Measurements from ENCODE around the gene ST6GALNAC6. TPM values are rescaled to one million over a fixed set of nuclear protein-coding genes. Genes with fewer than 3 reads are reported as not detected.
A peak's percentile ranks its signal among the peaks of the same experiment; 100 is the strongest.

Gene ST6GALNAC6
- total and polyA plus RNA-seq, 11 donors: 28.4 to 75.9 (median 43.2) TPM

DNA sequence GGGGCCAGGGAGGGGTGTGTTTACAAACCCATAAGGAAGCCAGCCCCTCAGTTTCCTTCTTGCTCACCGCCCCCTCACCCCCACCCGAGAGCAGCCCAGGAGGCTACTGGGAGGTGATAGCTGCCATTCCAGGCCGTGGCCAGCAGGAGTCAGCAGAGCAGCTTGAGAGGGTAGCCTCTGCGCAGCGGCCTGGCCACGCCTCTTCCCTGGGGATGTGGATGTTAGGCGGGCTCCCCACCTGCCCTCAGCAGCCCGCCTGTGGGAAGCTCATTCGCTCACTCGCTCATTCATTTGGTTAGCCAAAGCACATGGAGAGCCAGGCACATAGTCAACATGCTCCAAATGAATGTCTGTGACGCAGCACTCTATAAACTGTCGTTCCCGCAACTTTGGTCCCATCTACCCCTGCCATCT is 44.3 kb upstream of the ST6GALNAC6 start:
- ATAC-seq (peak; percentile 70 to 85 (median 75)), DNase-seq (peak; percentile 83 to 92 (median 90))
- Histone ChIP-seq H3K27me3 (no peaks in the 10 kb centered on the region), H3K4me3 (no peak overlapping the region), H3K36me3 (peaks cover 0 to 36% (median 18%) of the 10 kb centered on the region in 9 donors), H3K9me3 (no peaks in the 10 kb centered on the region), H3K4me1 (peaks cover 0 to 42% (median 20%) of the 10 kb centered on the region in 12 donors), H3K27ac (peak overlapping the region in 1 of 12 donors; percentile 38)
- no peak for TF ChIP-seq POLR2A (IDR thresholded peaks at IDR 0.05)
- TF ChIP-seq, protein P1, sequence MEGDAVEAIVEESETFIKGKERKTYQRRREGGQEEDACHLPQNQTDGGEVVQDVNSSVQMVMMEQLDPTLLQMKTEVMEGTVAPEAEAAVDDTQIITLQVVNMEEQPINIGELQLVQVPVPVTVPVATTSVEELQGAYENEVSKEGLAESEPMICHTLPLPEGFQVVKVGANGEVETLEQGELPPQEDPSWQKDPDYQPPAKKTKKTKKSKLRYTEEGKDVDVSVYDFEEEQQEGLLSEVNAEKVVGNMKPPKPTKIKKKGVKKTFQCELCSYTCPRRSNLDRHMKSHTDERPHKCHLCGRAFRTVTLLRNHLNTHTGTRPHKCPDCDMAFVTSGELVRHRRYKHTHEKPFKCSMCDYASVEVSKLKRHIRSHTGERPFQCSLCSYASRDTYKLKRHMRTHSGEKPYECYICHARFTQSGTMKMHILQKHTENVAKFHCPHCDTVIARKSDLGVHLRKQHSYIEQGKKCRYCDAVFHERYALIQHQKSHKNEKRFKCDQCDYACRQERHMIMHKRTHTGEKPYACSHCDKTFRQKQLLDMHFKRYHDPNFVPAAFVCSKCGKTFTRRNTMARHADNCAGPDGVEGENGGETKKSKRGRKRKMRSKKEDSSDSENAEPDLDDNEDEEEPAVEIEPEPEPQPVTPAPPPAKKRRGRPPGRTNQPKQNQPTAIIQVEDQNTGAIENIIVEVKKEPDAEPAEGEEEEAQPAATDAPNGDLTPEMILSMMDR (IDR thresholded peaks at IDR 0.05): peak; percentile 84 to 97 (median 88)
- intact Hi-C loops (cut with DNase I): loop anchor here (1.0 to 5.0 kb wide), 5 partner anchors 91 to 175 kb away; no protein-coding TSS in a partner anchor
- WGBS, 4 donors: 27 to 43% (median 37%) methylated on average over 10 to 13 of the region's 13 CpGs

DNA sequence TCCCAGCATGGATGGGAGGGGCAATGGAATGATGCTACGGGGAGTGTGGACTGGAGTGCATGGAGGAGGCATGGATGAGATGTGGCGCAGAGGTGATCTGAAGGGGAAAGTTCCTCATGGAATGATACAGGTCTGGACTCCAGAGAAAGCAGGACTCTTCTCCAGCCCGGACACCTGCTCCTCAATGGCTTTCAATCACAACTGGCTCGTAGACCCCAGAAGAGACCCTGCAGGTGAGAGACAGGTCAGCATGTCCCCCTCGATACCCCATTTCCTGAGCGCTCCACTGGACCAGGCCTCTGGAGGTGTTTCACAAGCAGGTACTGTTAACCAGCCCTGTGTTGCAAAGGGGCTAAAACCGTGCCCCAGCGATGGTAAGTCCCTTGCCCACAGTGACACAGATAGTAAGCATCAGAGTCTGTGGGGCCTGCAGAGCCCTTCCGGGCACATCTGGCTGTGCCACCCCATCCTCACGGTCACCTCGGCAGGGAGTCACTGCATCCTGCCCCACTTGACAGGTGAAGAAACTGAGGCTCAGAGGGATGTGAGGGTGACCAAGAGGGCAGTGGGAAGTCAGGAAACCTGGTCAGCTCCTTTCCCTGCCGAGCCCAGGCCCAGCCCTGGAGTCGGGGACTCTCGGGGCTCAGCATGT is 43.7 kb upstream of the ST6GALNAC6 start:
- DNase-seq: no peak
- no peak for TF ChIP-seq POLR2A (IDR thresholded peaks at IDR 0.05)
- TF ChIP-seq, protein P1 (IDR thresholded peaks at IDR 0.05): peak in 2 of 12 donors; percentile 2 to 8
- peaks cover 0 to 42% (median 24%) of the 10 kb centered on the region in 12 donors for H3K4me1 ChIP-seq
- no peak for ATAC-seq
- no peaks in the 10 kb centered on the region for H3K9me3 ChIP-seq
- H3K27me3 ChIP-seq: no peaks in the 10 kb centered on the region
- no peak overlapping the region for H3K4me3 ChIP-seq
- H3K27ac ChIP-seq: peak overlapping the region in 1 of 12 donors; percentile 38
- 75 to 83% (median 78%) methylated on average over 8 to 14 of the region's 14 CpGs for WGBS, 4 donors
- H3K36me3 ChIP-seq: peaks cover 0 to 36% (median 18%) of the 10 kb centered on the region in 9 donors
- intact Hi-C loops (cut with DNase I): loop anchor here (1.0 to 5.0 kb wide), 5 partner anchors 92 to 176 kb away; no protein-coding TSS in a partner anchor

DNA sequence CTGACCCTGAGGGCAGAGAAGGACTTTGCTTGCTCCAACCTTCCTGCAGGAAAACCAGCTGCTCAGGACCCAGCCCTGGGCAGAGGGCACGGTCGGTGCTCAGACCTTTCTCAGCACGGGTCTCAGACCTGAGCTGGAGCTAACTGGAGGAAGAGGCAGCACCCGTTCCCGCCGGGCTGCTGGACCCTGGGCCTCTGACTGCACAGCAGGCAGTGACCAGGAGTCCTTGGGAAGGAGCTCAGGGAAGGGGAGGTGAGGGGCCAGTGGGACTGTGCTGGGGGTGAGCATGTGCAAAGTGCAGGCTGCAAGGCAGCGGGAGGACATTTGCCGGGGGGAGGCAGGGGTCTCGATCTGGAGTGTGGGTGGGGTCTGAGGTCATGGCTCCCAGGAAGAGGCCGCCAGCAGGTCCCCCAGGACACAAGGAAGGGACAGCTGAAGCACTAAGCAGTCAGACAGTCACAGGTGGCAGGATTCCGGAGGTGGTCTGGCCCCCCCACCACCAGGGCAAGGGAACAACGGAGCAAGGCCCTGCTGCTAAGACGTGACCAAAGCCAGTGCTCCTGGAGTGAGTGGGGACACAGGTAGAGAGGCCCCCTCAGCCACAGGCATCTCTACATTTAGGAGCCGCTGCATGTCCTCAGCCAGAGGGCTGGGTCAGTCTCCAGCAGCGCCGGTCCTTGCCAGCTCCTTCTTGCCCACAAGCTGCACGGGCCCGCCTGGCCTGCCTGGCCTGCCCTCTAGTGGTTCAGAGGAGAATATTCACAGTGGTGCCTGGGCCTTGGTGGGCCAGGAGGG is 43.0 kb upstream of the ST6GALNAC6 start:
- Histone ChIP-seq H3K27me3 (no peaks in the 10 kb centered on the region), H3K27ac (no peak overlapping the region), H3K9me3 (no peaks in the 10 kb centered on the region), H3K4me3 (no peak overlapping the region), H3K36me3 (peaks cover 0 to 36% (median 18%) of the 10 kb centered on the region in 9 donors), H3K4me1 (peaks cover 0 to 38% (median 26%) of the 10 kb centered on the region in 12 donors)
- WGBS, 4 donors: 59 to 65% (median 63%) methylated on average over 16 to 18 of the region's 18 CpGs
- DNase-seq: peak; percentile 63 to 88 (median 75)
- intact Hi-C loops (cut with DNase I): loop anchor here (1.0 to 5.0 kb wide), 5 partner anchors 92 to 176 kb away; no protein-coding TSS in a partner anchor
- no peak for TF ChIP-seq POLR2A (IDR thresholded peaks at IDR 0.05)
- TF ChIP-seq, protein P1 (IDR thresholded peaks at IDR 0.05): peak; percentile 76 to 91 (median 86)
- ATAC-seq: peak; percentile 11 to 58 (median 50)

DNA sequence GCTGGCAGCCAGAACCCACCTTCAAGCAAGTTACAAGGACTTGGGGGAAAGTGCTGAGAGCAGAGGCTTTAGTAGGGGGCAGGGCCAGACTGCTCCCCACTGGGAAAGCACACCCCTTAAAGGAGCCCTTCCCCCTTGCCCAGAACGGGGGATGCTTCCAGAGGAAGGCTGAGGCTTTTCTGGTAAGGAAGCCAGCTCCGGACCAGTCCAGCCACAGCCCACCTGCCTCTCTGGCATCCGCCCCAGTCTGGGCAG is 42.5 kb upstream of the ST6GALNAC6 start:
- Histone ChIP-seq H3K4me1 (peaks cover 2 to 41% (median 29%) of the 10 kb centered on the region in 12 donors), H3K9me3 (no peaks in the 10 kb centered on the region), H3K27me3 (no peaks in the 10 kb centered on the region), H3K27ac (no peak overlapping the region), H3K4me3 (no peak overlapping the region), H3K36me3 (peaks cover 0 to 36% (median 18%) of the 10 kb centered on the region in 9 donors)
- ATAC-seq (no peak), DNase-seq (peak in 1 of 5 donors; percentile 20)
- WGBS, 4 donors: 53 to 67% (median 59%) methylated on average over 3 of the region's 3 CpGs
- intact Hi-C loops (cut with DNase I): loop anchor here (2.0 to 5.0 kb wide), 4 partner anchors 93 to 177 kb away; no protein-coding TSS in a partner anchor
- no peak for TF ChIP-seq POLR2A (IDR thresholded peaks at IDR 0.05)
- TF ChIP-seq, protein P1 (IDR thresholded peaks at IDR 0.05): no peak

All from heart left ventricle (tissue), 16 donors.